HEK293T (cell line): ENCODE results near the gene INTS7.

Experiments
- ARNT ChIP-seq: fragments of 450-650 bp; IDR thresholded peaks from 2 replicates; pipeline ENCODE4 v1.6.1; 2017; ENCODE audit warnings: mild to moderate bottlenecking
- BHLHE40 ChIP-seq: fragments of 450-650 bp; IDR thresholded peaks from 2 replicates; pipeline ENCODE4 v1.6.1; 2016; ENCODE audit warnings: mild to moderate bottlenecking, moderate library complexity, borderline replicate concordance
- FOXM1 ChIP-seq: fragments of 450-650 bp; IDR thresholded peaks from 2 replicates; pipeline ENCODE4 v1.6.1; 2017; ENCODE audit warnings: mild to moderate bottlenecking, borderline replicate concordance
- LEF1 ChIP-seq: fragments of 450-650 bp; IDR thresholded peaks from 2 replicates; pipeline ENCODE4 v1.6.1; 2017; ENCODE audit warnings: mild to moderate bottlenecking, borderline replicate concordance
- NFRKB ChIP-seq: fragments of 450-650 bp; IDR thresholded peaks from 2 replicates; pipeline ENCODE4 v1.6.1; 2016; ENCODE audit warnings: mild to moderate bottlenecking, moderate library complexity
- SP1 ChIP-seq: fragments of 450-650 bp; IDR thresholded peaks from 2 replicates; pipeline ENCODE4 v1.6.1; 2017
- SUZ12 ChIP-seq: fragments of 450-650 bp; IDR thresholded peaks from 2 replicates; pipeline ENCODE4 v1.6.1; 2016; ENCODE audit warnings: mild to moderate bottlenecking
- TARDBP ChIP-seq: fragments of 450-650 bp; IDR thresholded peaks from 2 replicates; pipeline ENCODE4 v1.6.1; 2016
- ZNF384 ChIP-seq: fragments of 450-650 bp; IDR thresholded peaks from 2 replicates; pipeline ENCODE4 v1.6.1; 2016
- TF ChIP-seq, protein P1 (sequence below): fragments of 450-650 bp; IDR thresholded peaks from 2 replicates; pipeline ENCODE4 v1.6.1; 2016

DNA sequence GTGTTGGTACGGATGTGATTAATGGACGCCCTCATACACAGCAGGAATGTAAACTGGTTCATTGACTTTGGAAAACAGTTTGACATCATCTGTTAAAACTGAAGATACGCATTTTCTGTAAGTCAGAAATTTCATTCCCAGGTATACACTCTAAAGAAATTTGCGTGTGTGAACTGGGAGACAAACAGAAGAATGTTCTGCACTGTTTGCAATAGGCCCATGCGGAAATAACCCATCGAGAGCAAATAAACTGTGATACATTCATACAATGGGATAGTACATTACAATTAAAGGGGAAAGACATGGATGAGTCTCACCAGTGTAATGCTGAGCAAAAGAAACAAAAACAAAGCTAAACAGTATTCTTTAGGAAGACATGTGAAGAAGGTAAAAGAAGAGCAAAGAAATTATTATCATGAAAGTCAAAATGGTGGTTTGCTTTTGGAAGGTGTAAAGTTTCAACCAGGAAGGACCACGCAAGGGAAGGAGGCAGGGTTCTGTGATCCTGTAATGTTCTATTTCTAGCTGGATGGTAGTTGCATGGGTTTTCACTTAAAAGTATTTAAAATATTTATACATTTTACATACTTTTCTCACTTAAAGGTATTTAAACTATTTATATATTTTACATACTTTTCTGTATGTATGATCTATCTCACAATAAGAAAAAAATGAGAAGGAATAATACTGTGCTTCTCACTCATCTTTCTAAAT is 30.3 kb downstream of the INTS7 start:
- TF ChIP-seq ARNT, result no peak
- no peak for TF ChIP-seq BHLHE40
- TF ChIP-seq FOXM1, result no peak
- no peak for TF ChIP-seq SP1
- no peak for TF ChIP-seq ZNF384
- no peak for TF ChIP-seq NFRKB
- TF ChIP-seq SUZ12, result no peak
- TF ChIP-seq, protein P1, sequence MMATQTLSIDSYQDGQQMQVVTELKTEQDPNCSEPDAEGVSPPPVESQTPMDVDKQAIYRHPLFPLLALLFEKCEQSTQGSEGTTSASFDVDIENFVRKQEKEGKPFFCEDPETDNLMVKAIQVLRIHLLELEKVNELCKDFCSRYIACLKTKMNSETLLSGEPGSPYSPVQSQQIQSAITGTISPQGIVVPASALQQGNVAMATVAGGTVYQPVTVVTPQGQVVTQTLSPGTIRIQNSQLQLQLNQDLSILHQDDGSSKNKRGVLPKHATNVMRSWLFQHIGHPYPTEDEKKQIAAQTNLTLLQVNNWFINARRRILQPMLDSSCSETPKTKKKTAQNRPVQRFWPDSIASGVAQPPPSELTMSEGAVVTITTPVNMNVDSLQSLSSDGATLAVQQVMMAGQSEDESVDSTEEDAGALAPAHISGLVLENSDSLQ, result no peak
- TF ChIP-seq TARDBP, result no peak
- TF ChIP-seq LEF1, result no peak
